Measurements from ENCODE around the gene AHRR.

DNA sequence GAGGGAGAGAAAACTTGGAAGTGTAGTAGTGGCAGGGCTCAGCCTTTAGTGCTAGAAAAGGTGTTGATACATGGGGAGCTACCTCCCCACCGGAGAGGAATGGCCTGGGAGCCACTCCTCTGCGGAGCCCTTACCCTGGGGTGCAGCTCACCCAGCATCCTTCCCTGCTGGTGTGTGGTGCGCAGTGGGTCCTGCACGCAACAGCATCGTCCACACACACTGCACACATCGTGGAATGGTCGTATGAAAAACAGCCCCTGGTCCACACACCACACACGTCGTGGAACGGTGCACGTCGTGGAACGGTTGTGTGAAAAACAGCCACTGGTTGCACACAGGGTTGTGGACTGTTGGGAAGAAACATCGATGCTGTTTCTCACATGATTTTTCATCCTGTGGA is 16.1 kb upstream of the AHRR start:
- TF ChIP-seq POLR2A (IDR thresholded peaks at IDR 0.05): no peak
- no peak for TF ChIP-seq CTCF (IDR thresholded peaks at IDR 0.05)
